H9 (cell line): ENCODE results near the gene ASB18. TPM values are rescaled to one million over a fixed set of nuclear protein-coding genes. Genes with fewer than 3 reads are reported as not detected.

Experiments used
- DNase-seq: peaks from one replicate; pipeline ENCODE4 v3.0.0-alpha.2; 2017
- H2AFZ ChIP-seq: one replicate; pipeline ENCODE4 v1.6.1; 2013; ENCODE audit warnings: mild to moderate bottlenecking, low read length, control low read depth, moderate library complexity
- H2AK5ac ChIP-seq: 2 replicates; pipeline ENCODE4 v1.6.1; 2013; ENCODE audit warnings: low read length, control low read depth, mixed read lengths; ENCODE audit not compliant: insufficient read length
- H2BK120ac ChIP-seq: one replicate; pipeline ENCODE4 v1.6.1; 2013; ENCODE audit warnings: low read depth, mild to moderate bottlenecking, low read length, control low read depth, inconsistent platforms; ENCODE audit not compliant: poor library complexity, severe bottlenecking
- H2BK12ac ChIP-seq: 2 replicates; pipeline ENCODE4 v1.6.1; 2013; ENCODE audit warnings: low read length, control low read depth, mixed read lengths, low read depth; ENCODE audit not compliant: insufficient read length
- H2BK15ac ChIP-seq: 2 replicates; pipeline ENCODE4 v1.6.1; 2013; ENCODE audit warnings: low read depth, low read length, control low read depth
- H2BK20ac ChIP-seq: one replicate; pipeline ENCODE4 v1.6.1; 2013; ENCODE audit warnings: low read depth, mild to moderate bottlenecking, low read length, control low read depth, inconsistent platforms; ENCODE audit not compliant: poor library complexity, severe bottlenecking
- H2BK5ac ChIP-seq: 2 replicates; pipeline ENCODE4 v1.6.1; 2013; ENCODE audit warnings: low read length, control low read depth, mixed read lengths; ENCODE audit not compliant: insufficient read length
- H3K14ac ChIP-seq: 2 replicates; pipeline ENCODE4 v1.6.1; 2013; ENCODE audit warnings: low read length, control low read depth; ENCODE audit not compliant: insufficient read depth
- H3K18ac ChIP-seq: 2 replicates; pipeline ENCODE4 v1.6.1; 2013; ENCODE audit warnings: low read depth, mild to moderate bottlenecking, mixed read lengths, low read length, control low read depth; ENCODE audit not compliant: insufficient read length
- H3K23ac ChIP-seq: 2 replicates; pipeline ENCODE4 v1.6.1; 2013; ENCODE audit warnings: low read length, control low read depth, mixed read lengths, low read depth; ENCODE audit not compliant: insufficient read length
- H3K23me2 ChIP-seq: 2 replicates; pipeline ENCODE4 v1.6.1; 2013; ENCODE audit warnings: low read depth, mild to moderate bottlenecking, mixed read lengths, low read length, control low read depth; ENCODE audit not compliant: insufficient read length, poor library complexity, severe bottlenecking
- H3K27ac ChIP-seq: 2 replicates; pipeline ENCODE4 v1.5.1; 2013; ENCODE audit warnings: low read length, control low read depth, mixed read lengths, low read depth; ENCODE audit not compliant: insufficient read length
- H3K27me3 ChIP-seq: 2 replicates; pipeline ENCODE4 v1.6.1; 2013; ENCODE audit warnings: low read length, control low read depth, inconsistent platforms; ENCODE audit not compliant: insufficient read depth
- H3K4ac ChIP-seq: 2 replicates; pipeline ENCODE4 v1.6.1; 2013; ENCODE audit warnings: low read depth, mild to moderate bottlenecking, control low read depth, inconsistent platforms, low read length, moderate library complexity
- H3K4me1 ChIP-seq: 2 replicates; pipeline ENCODE4 v1.6.1; 2013; ENCODE audit warnings: low read length, control low read depth, inconsistent platforms; ENCODE audit not compliant: insufficient read depth
- H3K4me2 ChIP-seq: 2 replicates; pipeline ENCODE4 v1.6.1; 2013; ENCODE audit warnings: low read length, control low read depth, mixed read lengths; ENCODE audit not compliant: insufficient read length, insufficient read depth
- H3K56ac ChIP-seq: 2 replicates; pipeline ENCODE4 v1.6.1; 2013; ENCODE audit warnings: low read depth, mild to moderate bottlenecking, mixed read lengths, low read length, control low read depth; ENCODE audit not compliant: insufficient read length
- H3K79me1 ChIP-seq: 2 replicates; pipeline ENCODE4 v1.6.1; 2013; ENCODE audit warnings: low read depth, mild to moderate bottlenecking, moderate library complexity, low read length, control low read depth, inconsistent platforms; ENCODE audit not compliant: insufficient read depth, poor library complexity, severe bottlenecking
- H3K79me2 ChIP-seq: 2 replicates; pipeline ENCODE4 v1.6.1; 2013; ENCODE audit warnings: low read length, control low read depth, inconsistent platforms; ENCODE audit not compliant: insufficient read depth
- H3K9ac ChIP-seq: 2 replicates; pipeline ENCODE4 v1.6.1; 2013; ENCODE audit warnings: low read length, control low read depth, mixed read lengths; ENCODE audit not compliant: insufficient read length; ENCODE audit errors: extremely low read depth
- H3K9me3 ChIP-seq: one replicate; pipeline ENCODE4 v1.6.1; 2013; ENCODE audit warnings: low read depth, low read length, inconsistent platforms; ENCODE audit not compliant: control insufficient read depth
- H3T11ph ChIP-seq: one replicate; pipeline ENCODE4 v1.6.1; 2013; ENCODE audit warnings: mild to moderate bottlenecking, low read length, control low read depth, inconsistent platforms
- H4K20me1 ChIP-seq: one replicate; pipeline ENCODE4 v1.6.1; 2013; ENCODE audit not compliant: control insufficient read depth, insufficient read length, insufficient read depth
- H4K5ac ChIP-seq: 2 replicates; pipeline ENCODE4 v1.6.1; 2013; ENCODE audit warnings: low read depth, mild to moderate bottlenecking, mixed read lengths, low read length, control low read depth; ENCODE audit not compliant: insufficient read length
- H4K8ac ChIP-seq: replicated peaks from 2 replicates; pipeline ENCODE4 v1.6.1; 2013; ENCODE audit warnings: low read length, control low read depth, mixed read lengths, low read depth; ENCODE audit not compliant: insufficient read length
- H4K91ac ChIP-seq: 2 replicates; pipeline ENCODE4 v1.6.1; 2013; ENCODE audit warnings: low read depth, mild to moderate bottlenecking, moderate library complexity, mixed read lengths, low read length, control low read depth; ENCODE audit not compliant: insufficient read length
- H3K27ac Mint-ChIP-seq, 3 experiments: 2 replicates in 2 of 3; 3 replicates in 1 of 3; pipeline ENCODE4 v1.8.0; 2020 to 2021; ENCODE audit warnings: mixed read lengths in 3 of 3, mild to moderate bottlenecking in 1 of 3, moderate library complexity in 1 of 3
- H3K27me3 Mint-ChIP-seq: 2 replicates; pipeline ENCODE4 v1.8.0; 2021; ENCODE audit warnings: low read depth, mild to moderate bottlenecking, moderate library complexity, mixed read lengths
- H3K36me3 Mint-ChIP-seq, 3 experiments: 2 replicates in 2 of 3; 3 replicates in 1 of 3; pipeline ENCODE4 v1.8.0; 2020 to 2021; ENCODE audit warnings: low read depth in 3 of 3, mixed read lengths in 3 of 3; ENCODE audit not compliant: insufficient read depth in 1 of 3
- H3K4me1 Mint-ChIP-seq, 2 experiments: 2 replicates each; pipeline ENCODE4 v1.8.0; 2020; ENCODE audit warnings: mixed read lengths in 2 of 2
- H3K4me3 Mint-ChIP-seq, 2 experiments: 2 replicates in 1 of 2; 3 replicates in 1 of 2; pipeline ENCODE4 v1.8.0; 2020 to 2021; ENCODE audit warnings: mild to moderate bottlenecking in 2 of 2, mixed read lengths in 2 of 2, moderate library complexity in 1 of 2
- H3K9me3 Mint-ChIP-seq, 2 experiments: 2 replicates in 1 of 2; 3 replicates in 1 of 2; pipeline ENCODE4 v1.8.0; 2020; ENCODE audit warnings: mild to moderate bottlenecking in 2 of 2, mixed read lengths in 2 of 2, moderate library complexity in 1 of 2
- CTCF ChIP-seq: fragments of 200-600 bp; sonication (generic); conservative IDR thresholded peaks from 3 replicates; pipeline ENCODE4 v1.8.0; 2021; ENCODE audit warnings: antibody characterized with exemption, mild to moderate bottlenecking
- WGBS: extraction: QIAGEN DNeasy Blood & Tissue Kit; methylation state at CpG from one replicate; pipeline ENCODE4 v1.1.7; 2013; ENCODE audit warnings: missing lambda C conversion rate, low lambda C conversion rate, mixed read lengths; ENCODE audit not compliant: insufficient read length; ENCODE audit errors: extremely low coverage; 5-methylcytosine and 5-hydroxymethylcytosine counted together
- total RNA-seq: library from RNA; stranded (reverse); gene quantifications from 2 replicates; pipeline ENCODE4 v1.2.1, GENCODE V29; 2021

The ASB18 gene
- total RNA-seq, 1 experiment from 2014 or later, result not detected

GRCh38 chr2:236205867-236206645 lies 58.1 kb downstream of the ASB18 start:
- H2AFZ ChIP-seq, result no peak overlapping the region
- H4K20me1 ChIP-seq, result no peaks in the 10 kb centered on the region
- H3K23me2 ChIP-seq, result no peaks in the 10 kb centered on the region
- H2BK12ac ChIP-seq, result no peak overlapping the region
- no peak overlapping the region for H2BK120ac ChIP-seq
- H2BK15ac ChIP-seq, result no peak overlapping the region
- no peak overlapping the region for H3K27ac ChIP-seq
- no peak overlapping the region for H3K9ac ChIP-seq
- no peak overlapping the region for H4K91ac ChIP-seq
- H2AK5ac ChIP-seq, result no peak overlapping the region
- no peaks in the 10 kb centered on the region for H3K4me1 ChIP-seq
- Mint-ChIP-seq H3K4me1 (peaks cover 10 to 12% of the 10 kb centered on the region in 2 experiments; a peak in 3 of 4 replicates), H3K9me3 (peaks cover 0 to 3% of the 10 kb centered on the region in 2 experiments; a peak in 4 of 5 replicates), H3K36me3 (no peaks in the 10 kb centered on the region; a peak in 1 of 7 replicates), H3K27me3 (peaks cover 5% of the 10 kb centered on the region), H3K27ac (no peak overlapping the region), H3K4me3 (no peak overlapping the region)
- no peak overlapping the region for H2BK5ac ChIP-seq
- no peak overlapping the region for H2BK20ac ChIP-seq
- DNase-seq, result no peak
- H3K9me3 ChIP-seq, result no peaks in the 10 kb centered on the region
- TF ChIP-seq CTCF, result no peak
- H3K4ac ChIP-seq, result no peak overlapping the region
- no peaks in the 10 kb centered on the region for H3K27me3 ChIP-seq
- no peaks in the 10 kb centered on the region for H3K79me1 ChIP-seq
- H4K5ac ChIP-seq, result no peak overlapping the region
- no peak overlapping the region for H3K23ac ChIP-seq
- H3T11ph ChIP-seq, result no peak overlapping the region
- no peak overlapping the region for H3K14ac ChIP-seq
- H3K4me2 ChIP-seq, result no peak overlapping the region
- no peak overlapping the region for H3K18ac ChIP-seq
- no peaks in the 10 kb centered on the region for H3K79me2 ChIP-seq
- no CpG with 5 or more reads among the region's 2 CpGs for WGBS
- H4K8ac ChIP-seq, result no peak overlapping the region
- H3K56ac ChIP-seq, result no peak overlapping the region
